Loucy (cell line): ENCODE data around the gene ADCY2.
A peak's percentile ranks its signal among the peaks of the same experiment; 100 is the strongest.

Source experiments
- H2AFZ ChIP-seq: fragments of 200-600 bp; sonication (generic); 2 replicates; pipeline ENCODE4 v1.6.0; 2016; ENCODE audit warnings: antibody characterized with exemption, mild to moderate bottlenecking, low read length, moderate library complexity
- H3F3A ChIP-seq: fragments of 200-600 bp; 2 replicates; pipeline ENCODE4 v1.6.0; 2016; ENCODE audit warnings: antibody characterized with exemption, low read depth, mild to moderate bottlenecking
- H3K27me3 ChIP-seq: fragments of 200-600 bp; sonication (generic); 2 replicates; pipeline ENCODE4 v1.6.1; 2014; ENCODE audit warnings: low read length, mild to moderate bottlenecking; ENCODE audit not compliant: insufficient read depth, poor library complexity, severe bottlenecking
- H3K36me3 ChIP-seq: fragments of 200-600 bp; sonication (generic); 2 replicates; pipeline ENCODE4 v1.6.1; 2016; ENCODE audit warnings: low read length; ENCODE audit not compliant: insufficient read depth
- H3K4me1 ChIP-seq: fragments of 200-600 bp; sonication (generic); 2 replicates; pipeline ENCODE4 v1.5.1; 2014; ENCODE audit warnings: low read length, mild to moderate bottlenecking; ENCODE audit not compliant: insufficient read depth, poor library complexity, severe bottlenecking
- H3K4me2 ChIP-seq: fragments of 200-600 bp; sonication (generic); 2 replicates; pipeline ENCODE4 v1.6.0; 2014; ENCODE audit warnings: antibody characterized with exemption, low read length, low read depth, mild to moderate bottlenecking; ENCODE audit not compliant: poor library complexity, severe bottlenecking
- H3K4me3 ChIP-seq: fragments of 200-600 bp; sonication (generic); 2 replicates; pipeline ENCODE4 v1.5.1; 2014; ENCODE audit warnings: low read length, mild to moderate bottlenecking, mixed read lengths; ENCODE audit not compliant: poor library complexity, severe bottlenecking
- H3K79me2 ChIP-seq: fragments of 200-600 bp; sonication (generic); 2 replicates; pipeline ENCODE4 v1.6.1; 2014; ENCODE audit warnings: low read length; ENCODE audit not compliant: insufficient read depth
- H3K9ac ChIP-seq: fragments of 200-600 bp; sonication (generic); 2 replicates; pipeline ENCODE4 v1.6.0; 2014; ENCODE audit warnings: mild to moderate bottlenecking, low read depth, low read length, moderate library complexity; ENCODE audit not compliant: poor library complexity, severe bottlenecking
- H3K9me2 ChIP-seq: fragments of 200-600 bp; sonication (generic); replicated peaks from 2 replicates; pipeline ENCODE4 v1.6.1; 2016; ENCODE audit warnings: low read depth, low read length, mixed read lengths
- H3K9me3 ChIP-seq: fragments of 200-600 bp; sonication (generic); 2 replicates; pipeline ENCODE4 v1.6.1; 2014; ENCODE audit warnings: mild to moderate bottlenecking, antibody characterized with exemption, low read length, low read depth; ENCODE audit not compliant: insufficient read depth
- H4K20me1 ChIP-seq: fragments of 200-600 bp; sonication (generic); 2 replicates; pipeline ENCODE4 v1.6.0; 2014; ENCODE audit warnings: antibody characterized with exemption, low read length, mild to moderate bottlenecking; ENCODE audit not compliant: insufficient read depth, poor library complexity, severe bottlenecking
- CTCF ChIP-seq: fragments of 200-600 bp; sonication (generic); conservative IDR thresholded peaks from 2 replicates; pipeline ENCODE4 v1.5.1; 2014; ENCODE audit warnings: mild to moderate bottlenecking, antibody characterized with exemption, low read length
- EZH2phosphoT487 ChIP-seq: fragments of 200-600 bp; IDR thresholded peaks from 2 replicates; pipeline ENCODE4 v1.6.1; 2018; ENCODE audit warnings: antibody characterized with exemption, mild to moderate bottlenecking, moderate library complexity, borderline replicate concordance

The ADCY2 gene

DNA sequence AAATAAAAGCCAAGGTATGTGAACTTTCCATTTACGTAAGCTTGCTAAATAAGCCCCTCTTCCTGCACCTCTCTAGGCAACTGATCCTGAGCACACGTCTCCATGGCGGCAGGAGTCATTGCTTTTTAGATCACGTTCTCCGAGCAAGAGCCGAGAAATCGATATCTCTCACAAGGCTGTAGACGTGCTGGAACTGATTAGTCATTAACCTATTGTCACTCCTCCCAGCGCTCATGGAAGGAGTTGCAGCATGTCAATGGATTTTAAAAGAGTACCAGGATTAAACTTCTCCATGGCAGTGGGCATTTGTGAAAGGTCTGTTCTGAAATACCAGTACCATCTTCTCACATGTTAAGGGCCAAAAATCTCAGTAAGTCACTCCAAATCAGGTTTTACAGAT is 4.7 kb upstream of the ADCY2 start:
- H3K27me3 ChIP-seq: no peaks in the 10 kb centered on the region
- no peaks in the 10 kb centered on the region for H3K9me2 ChIP-seq
- no peak overlapping the region for H2AFZ ChIP-seq
- H3F3A ChIP-seq: no peaks in the 10 kb centered on the region
- H3K79me2 ChIP-seq: no peaks in the 10 kb centered on the region
- no peak overlapping the region for H3K9ac ChIP-seq
- H3K4me3 ChIP-seq: no peak overlapping the region
- H3K4me1 ChIP-seq: no peaks in the 10 kb centered on the region
- H3K9me3 ChIP-seq: no peaks in the 10 kb centered on the region
- H4K20me1 ChIP-seq: no peaks in the 10 kb centered on the region
- no peak for TF ChIP-seq CTCF
- no peak for TF ChIP-seq EZH2phosphoT487
- no peak overlapping the region for H3K4me2 ChIP-seq
- H3K36me3 ChIP-seq: no peaks in the 10 kb centered on the region

DNA sequence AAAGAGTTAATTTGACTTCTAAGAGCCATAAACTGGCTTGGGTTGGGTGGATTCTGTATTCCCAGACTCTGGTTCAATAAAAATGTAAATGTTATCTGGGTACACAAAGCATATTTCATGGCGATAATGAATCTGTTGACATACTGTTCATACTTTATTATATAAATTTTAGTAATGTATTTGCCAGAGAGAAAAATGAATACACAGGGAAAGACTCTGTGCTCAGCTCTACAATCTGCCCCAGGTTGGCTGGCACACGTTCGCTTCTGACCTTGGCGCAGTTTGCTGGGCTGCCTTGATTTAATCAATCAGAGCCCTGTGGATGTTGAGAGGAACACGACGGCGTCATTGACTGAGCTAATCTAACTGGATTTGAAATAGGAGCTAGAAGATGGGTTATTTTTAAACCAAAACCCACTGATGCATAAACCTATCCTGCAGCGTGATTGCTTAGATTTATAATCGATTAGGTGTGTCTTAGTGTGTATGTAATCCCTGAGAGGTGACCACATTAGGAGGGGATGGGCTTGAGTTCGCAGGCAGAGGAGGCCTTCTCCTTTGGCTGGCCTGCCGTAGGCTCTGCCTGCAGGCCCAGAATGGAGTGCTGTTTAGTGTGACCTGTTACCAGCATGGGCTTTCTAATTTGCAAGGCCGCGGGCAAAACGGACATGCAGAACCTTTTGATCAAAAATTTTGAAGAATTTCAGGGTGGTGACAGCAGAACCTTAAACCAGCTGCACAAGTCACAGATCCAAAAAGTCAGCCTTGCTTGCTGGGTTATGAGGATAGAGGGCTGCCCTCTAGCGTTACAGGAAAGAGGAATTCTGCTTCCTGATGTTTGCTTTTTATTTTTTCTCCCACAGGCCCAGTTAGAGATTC is 3.9 kb upstream of the ADCY2 start:
- Histone ChIP-seq H3K79me2 (no peaks in the 10 kb centered on the region), H3K4me3 (no peak overlapping the region)

GRCh38 chr5:7392693-7393024 is 3.3 kb upstream of the ADCY2 start:
- no peaks in the 10 kb centered on the region for H3K79me2 ChIP-seq
- H3K27me3 ChIP-seq: no peaks in the 10 kb centered on the region
- no peaks in the 10 kb centered on the region for H3K4me1 ChIP-seq
- no peak overlapping the region for H3K4me2 ChIP-seq
- H3K36me3 ChIP-seq: no peaks in the 10 kb centered on the region
- no peaks in the 10 kb centered on the region for H4K20me1 ChIP-seq
- no peak overlapping the region for H3K4me3 ChIP-seq
- H2AFZ ChIP-seq: no peak overlapping the region
- no peak overlapping the region for H3K9ac ChIP-seq
- TF ChIP-seq CTCF: no peak
- TF ChIP-seq EZH2phosphoT487: no peak
- H3K9me3 ChIP-seq: no peaks in the 10 kb centered on the region
- no peaks in the 10 kb centered on the region for H3K9me2 ChIP-seq
- no peaks in the 10 kb centered on the region for H3F3A ChIP-seq

More for the DNA sequence above, 3.9 kb upstream of the ADCY2 start:
- Histone ChIP-seq H3K4me2 (no peak overlapping the region), H3K27me3 (no peaks in the 10 kb centered on the region), H3K9me2 (no peaks in the 10 kb centered on the region), H3F3A (no peaks in the 10 kb centered on the region), H3K9ac (no peak overlapping the region), H4K20me1 (no peaks in the 10 kb centered on the region), H3K4me1 (no peaks in the 10 kb centered on the region), H2AFZ (no peak overlapping the region), H3K36me3 (no peaks in the 10 kb centered on the region), H3K9me3 (no peaks in the 10 kb centered on the region)
- TF ChIP-seq CTCF (peak; percentile 38), EZH2phosphoT487 (no peak)
